ENCODE results near the gene ZSWIM6. TPM values are rescaled to one million over a fixed set of nuclear protein-coding genes. Genes with fewer than 3 reads are reported as not detected.

ZSWIM6 gene
- total and polyA plus RNA-seq, 4 experiments from 2014 or later = 0.23 to 11.3 (median 5.5) TPM

DNA sequence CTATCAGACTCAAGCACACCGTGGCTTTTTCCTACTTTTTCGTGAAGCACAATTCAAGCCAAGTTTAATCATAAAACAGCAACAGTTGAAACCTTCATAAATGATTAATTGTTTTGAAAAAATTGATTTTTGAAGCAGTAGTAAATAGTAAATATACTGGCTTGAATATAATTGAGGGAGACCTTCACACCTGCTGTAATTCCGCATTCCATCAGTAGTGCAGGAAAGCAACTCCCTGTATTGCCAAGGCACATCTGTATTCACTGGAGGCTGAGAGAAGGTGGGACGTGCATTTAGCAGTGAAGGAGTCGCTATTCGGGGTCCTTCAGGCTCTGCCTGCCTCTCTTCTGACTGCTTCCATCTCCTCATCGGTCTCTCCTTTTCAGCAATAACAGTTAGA is 203.8 kb downstream of the ZSWIM6 start:
- Histone ChIP-seq H3K9me3 (ENCODE audit: control insufficient read depth in 1 of 2, low read length in 2 of 2) (no peaks in the 10 kb centered on the region), H3K27ac (ENCODE audit: low read depth, low read length) (no peak overlapping the region), H3K36me3 (ENCODE audit: insufficient read depth, low read length) (no peaks in the 10 kb centered on the region), H3K27me3 (ENCODE audit: insufficient read depth, low read length) (no peaks in the 10 kb centered on the region), H3K4me1 (ENCODE audit: insufficient read depth, low read length) (peaks cover 12% of the 10 kb centered on the region), H3K4me3 (ENCODE audit: low read length in 2 of 2) (no peak overlapping the region)
- Mint-ChIP-seq H3K4me3 (no peak overlapping the region), H3K36me3 (peaks cover 72 to 74% of the 10 kb centered on the region in 2 donors), H3K27ac (peak overlapping the region in 1 of 7 donors; percentile 30), H3K9me3 (peaks cover 0 to 12% (median 9%) of the 10 kb centered on the region in 8 donors), H3K27me3 (no peaks in the 10 kb centered on the region), H3K4me1 (peaks cover 3 to 9% (median 5%) of the 10 kb centered on the region in 4 donors)
- intact Hi-C loops (cut with micrococcal nuclease) = no loop called here
- POLR2A ChIA-PET (ENCODE audit: partially characterized antibody) = no interaction called here
- CTCF ChIA-PET (ENCODE audit: partially characterized antibody) = no interaction called here
- DNase-seq = no peak

DNA sequence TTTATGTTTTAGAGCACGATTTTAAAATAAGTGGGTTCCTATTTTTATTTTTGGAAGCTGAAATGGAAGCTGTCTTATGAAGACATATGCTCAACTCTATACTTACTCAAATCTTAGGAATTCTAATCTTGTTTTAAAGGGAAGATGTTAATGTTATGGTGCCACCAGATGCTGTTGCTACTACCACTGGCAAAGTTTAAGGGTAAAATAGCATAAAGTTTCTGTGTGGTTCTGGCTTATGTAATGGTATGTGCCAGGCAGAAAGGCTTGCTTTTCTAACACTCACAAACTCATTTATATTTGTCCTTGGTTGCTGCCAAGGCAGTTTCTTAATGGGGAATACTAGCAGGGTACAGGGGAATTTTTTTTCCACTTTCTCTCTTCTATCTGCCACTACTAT is 204.9 kb downstream of the ZSWIM6 start:
- no peak overlapping the region for H3K4me3 Mint-ChIP-seq
- POLR2A ChIA-PET (ENCODE audit: partially characterized antibody) = interaction anchor here (0.7 kb wide), 1 partner anchor 474 kb away, joined by 3 read pairs; no protein-coding TSS in a partner anchor
- H3K27me3 Mint-ChIP-seq = no peaks in the 10 kb centered on the region
- no peak overlapping the region for H3K27ac Mint-ChIP-seq
- peaks cover 0 to 21% (median 9%) of the 10 kb centered on the region in 8 donors for H3K9me3 Mint-ChIP-seq
- peaks cover 3% of the 10 kb centered on the region for H3K36me3 ChIP-seq (ENCODE audit: insufficient read depth, low read length)
- no peak overlapping the region for H3K4me3 ChIP-seq (ENCODE audit: low read length in 2 of 2)
- no peak overlapping the region for H3K27ac ChIP-seq (ENCODE audit: low read depth, low read length)
- CTCF ChIA-PET (ENCODE audit: partially characterized antibody) = no interaction called here
- intact Hi-C loops (cut with micrococcal nuclease) = no loop called here
- peaks cover 72 to 74% of the 10 kb centered on the region in 2 donors for H3K36me3 Mint-ChIP-seq
- peaks cover 12% of the 10 kb centered on the region for H3K4me1 ChIP-seq (ENCODE audit: insufficient read depth, low read length)
- H3K27me3 ChIP-seq (ENCODE audit: insufficient read depth, low read length) = no peaks in the 10 kb centered on the region
- peaks cover 3 to 9% (median 5%) of the 10 kb centered on the region in 4 donors for H3K4me1 Mint-ChIP-seq
- no peaks in the 10 kb centered on the region for H3K9me3 ChIP-seq (ENCODE audit: control insufficient read depth in 1 of 2, low read length in 2 of 2)
- DNase-seq = no peak

DNA sequence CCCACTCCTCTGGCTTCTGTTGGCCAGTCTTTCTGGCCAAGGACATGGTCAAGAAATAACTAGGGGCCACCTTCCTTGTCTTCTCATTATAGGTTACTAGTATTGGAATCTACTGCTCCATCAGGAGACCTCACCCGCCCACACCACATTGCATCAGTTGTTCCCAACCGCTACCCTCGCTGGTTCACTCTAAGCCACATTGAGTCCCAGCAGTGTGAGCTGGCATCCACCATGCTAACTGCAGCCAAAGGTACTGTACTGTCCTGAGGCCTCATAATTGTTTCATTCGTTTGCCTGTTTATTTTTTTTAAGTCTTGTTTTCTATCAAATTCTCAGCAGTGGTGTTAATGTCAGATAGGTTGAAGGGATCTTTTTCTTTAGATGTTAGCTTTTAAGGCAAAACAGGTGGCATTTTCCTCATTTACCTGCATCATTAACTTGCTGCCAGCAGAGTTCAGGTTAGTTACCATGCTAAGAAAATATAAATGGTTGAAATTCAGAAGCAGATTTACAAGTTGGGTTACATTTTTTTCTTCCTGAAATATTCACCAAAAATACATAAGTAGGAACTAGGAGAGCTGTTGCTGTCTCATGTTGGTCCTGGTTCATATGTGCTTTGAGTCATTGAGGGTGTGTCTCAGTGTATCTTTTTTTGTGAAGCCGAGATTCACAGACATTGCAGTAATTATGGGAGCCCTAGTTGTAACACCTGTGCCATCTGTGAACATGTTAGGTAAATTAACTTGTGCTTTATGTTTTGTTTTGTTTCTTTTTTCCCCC is 206.9 kb downstream of the ZSWIM6 start:
- intact Hi-C loops (cut with micrococcal nuclease) = no loop called here
- H3K36me3 ChIP-seq (ENCODE audit: insufficient read depth, low read length) = peaks cover 19% of the 10 kb centered on the region
- POLR2A ChIA-PET (ENCODE audit: partially characterized antibody) = interaction anchor here (0.7 kb wide), 1 partner anchor 10 kb away, joined by 3 read pairs; no protein-coding TSS in a partner anchor

DNA sequence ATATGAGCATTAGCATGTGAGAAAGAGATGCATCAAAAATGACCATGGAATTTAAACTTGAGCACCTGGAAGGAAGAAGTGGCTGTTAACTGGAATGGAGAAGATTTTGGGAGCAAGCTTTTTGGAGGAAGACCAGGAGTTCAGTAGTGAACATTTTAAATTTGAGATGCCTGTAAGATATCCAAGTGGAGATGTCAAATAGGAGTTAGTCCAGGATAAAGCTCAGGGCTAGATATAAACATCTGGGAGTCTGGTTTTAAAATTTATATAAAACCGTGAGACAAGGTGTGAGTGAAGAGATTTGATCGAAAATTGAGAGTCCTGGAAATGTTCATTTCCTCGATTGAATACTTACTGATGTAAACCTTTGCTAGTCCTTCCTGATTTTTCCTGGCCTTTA is 217.5 kb downstream of the ZSWIM6 start:
- H3K4me3 ChIP-seq (ENCODE audit: low read length in 2 of 2) = no peak overlapping the region
- H3K36me3 ChIP-seq (ENCODE audit: insufficient read depth, low read length) = no peaks in the 10 kb centered on the region
- peaks cover 0 to 6% (median 0%) of the 10 kb centered on the region in 8 donors for H3K9me3 Mint-ChIP-seq
- H3K36me3 Mint-ChIP-seq = peaks cover 9 to 20% of the 10 kb centered on the region in 2 donors
- H3K27me3 ChIP-seq (ENCODE audit: insufficient read depth, low read length) = no peaks in the 10 kb centered on the region
- H3K4me3 Mint-ChIP-seq = no peak overlapping the region
- no peak overlapping the region for H3K27ac Mint-ChIP-seq
- no peaks in the 10 kb centered on the region for H3K27me3 Mint-ChIP-seq
- no peaks in the 10 kb centered on the region for H3K4me1 ChIP-seq (ENCODE audit: insufficient read depth, low read length)
- CTCF ChIA-PET (ENCODE audit: partially characterized antibody) = no interaction called here
- no peak overlapping the region for H3K27ac ChIP-seq (ENCODE audit: low read depth, low read length)
- POLR2A ChIA-PET (ENCODE audit: partially characterized antibody) = no interaction called here
- no peak for DNase-seq
- intact Hi-C loops (cut with micrococcal nuclease) = no loop called here
- H3K9me3 ChIP-seq (ENCODE audit: control insufficient read depth in 1 of 2, low read length in 2 of 2) = no peaks in the 10 kb centered on the region
- H3K4me1 Mint-ChIP-seq = no peaks in the 10 kb centered on the region

More for the DNA sequence above, 206.9 kb downstream of the ZSWIM6 start:
- Histone ChIP-seq H3K4me1 (ENCODE audit: insufficient read depth, low read length) (peaks cover 10% of the 10 kb centered on the region), H3K27ac (ENCODE audit: low read depth, low read length) (no peak overlapping the region), H3K9me3 (ENCODE audit: control insufficient read depth in 1 of 2, low read length in 2 of 2) (no peaks in the 10 kb centered on the region), H3K4me3 (ENCODE audit: low read length in 2 of 2) (no peak overlapping the region), H3K27me3 (ENCODE audit: insufficient read depth, low read length) (no peaks in the 10 kb centered on the region)
- no peak for DNase-seq
- no peaks in the 10 kb centered on the region for H3K27me3 Mint-ChIP-seq
- CTCF ChIA-PET (ENCODE audit: partially characterized antibody) = no interaction called here
- H3K27ac Mint-ChIP-seq = no peak overlapping the region
- peaks cover 75 to 77% of the 10 kb centered on the region in 2 donors for H3K36me3 Mint-ChIP-seq
- peaks cover 3 to 5% (median 5%) of the 10 kb centered on the region in 4 donors for H3K4me1 Mint-ChIP-seq
- H3K9me3 Mint-ChIP-seq = peaks cover 0 to 19% (median 8%) of the 10 kb centered on the region in 8 donors
- H3K4me3 Mint-ChIP-seq = no peak overlapping the region

DNA sequence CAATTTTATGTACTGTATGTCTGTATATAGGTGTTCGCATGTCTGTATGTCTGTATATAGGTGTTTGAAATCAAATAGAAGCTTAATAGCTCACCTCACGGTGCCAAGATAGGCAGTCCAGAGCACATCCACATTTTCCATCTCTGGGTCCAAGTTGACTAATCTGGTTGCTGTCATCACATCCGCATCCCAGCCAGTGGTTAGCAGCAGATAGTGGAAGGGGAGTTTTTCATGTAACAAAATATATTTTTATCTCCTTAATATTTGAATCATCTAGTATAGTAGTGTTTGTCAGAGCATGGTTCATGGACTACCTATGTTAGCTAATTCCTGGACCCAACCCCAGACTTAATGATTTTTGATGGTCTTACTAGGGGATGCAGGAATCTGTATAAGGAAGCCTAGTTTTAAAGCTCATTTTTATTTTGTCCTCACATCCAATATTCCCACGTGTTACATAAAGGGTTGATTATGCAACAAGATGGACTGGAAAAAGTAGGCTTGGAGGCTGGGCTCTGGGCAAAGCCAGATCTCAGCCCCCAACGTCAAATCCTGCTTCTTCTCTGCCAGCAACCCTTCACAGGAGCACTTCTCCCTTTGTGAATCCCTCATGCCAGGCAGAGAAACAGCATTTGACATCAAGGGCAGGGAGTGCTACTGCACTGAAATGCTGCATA is 219.7 kb downstream of the ZSWIM6 start:
- CTCF ChIA-PET (ENCODE audit: partially characterized antibody) = no interaction called here
- peaks cover 0 to 5% of the 10 kb centered on the region in 2 donors for H3K27me3 Mint-ChIP-seq
- POLR2A ChIA-PET (ENCODE audit: partially characterized antibody) = interaction anchor here (0.6 kb wide), 1 partner anchor 10 kb away, joined by 4 read pairs; no protein-coding TSS in a partner anchor

DNA sequence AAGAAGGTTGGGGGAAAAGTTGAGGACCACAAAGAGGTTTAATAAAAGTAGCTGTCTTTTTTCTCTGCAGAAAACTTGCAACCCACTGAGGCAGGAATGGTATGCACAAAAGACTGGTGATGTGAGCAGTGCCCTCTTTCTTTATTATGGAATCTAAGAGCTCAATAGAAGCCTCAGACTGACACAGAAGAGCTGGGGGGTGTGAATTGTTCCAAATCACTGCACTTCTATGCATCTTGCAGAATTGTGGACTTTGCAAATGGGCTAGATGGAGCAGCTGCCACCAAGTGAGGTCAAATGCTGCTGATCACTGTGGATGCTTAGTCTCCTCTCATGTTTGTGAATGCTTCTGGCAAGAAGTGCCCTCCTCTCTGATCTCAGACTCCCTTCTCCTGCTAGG is 227.1 kb downstream of the ZSWIM6 start:
- intact Hi-C loops (cut with micrococcal nuclease) = no loop called here
- ChIA-PET POLR2A (ENCODE audit: partially characterized antibody) (no interaction called here), CTCF (ENCODE audit: partially characterized antibody) (no interaction called here)
- Histone ChIP-seq H3K9me3 (ENCODE audit: control insufficient read depth in 1 of 2, low read length in 2 of 2) (no peaks in the 10 kb centered on the region), H3K36me3 (ENCODE audit: insufficient read depth, low read length) (no peaks in the 10 kb centered on the region), H3K4me3 (ENCODE audit: low read length in 2 of 2) (no peak overlapping the region), H3K27ac (ENCODE audit: low read depth, low read length) (no peak overlapping the region), H3K4me1 (ENCODE audit: insufficient read depth, low read length) (no peaks in the 10 kb centered on the region), H3K27me3 (ENCODE audit: insufficient read depth, low read length) (no peaks in the 10 kb centered on the region)
- Mint-ChIP-seq H3K4me3 (no peak overlapping the region), H3K9me3 (peaks cover 0 to 2% (median 0%) of the 10 kb centered on the region in 8 donors), H3K4me1 (no peaks in the 10 kb centered on the region), H3K36me3 (no peaks in the 10 kb centered on the region), H3K27ac (no peak overlapping the region), H3K27me3 (peaks cover 0 to 5% of the 10 kb centered on the region in 2 donors)
- no peak for DNase-seq

More for the DNA sequence above, 219.7 kb downstream of the ZSWIM6 start:
- Mint-ChIP-seq H3K4me3 (no peak overlapping the region), H3K27ac (no peak overlapping the region), H3K36me3 (peaks cover 3 to 9% of the 10 kb centered on the region in 2 donors), H3K9me3 (peaks cover 0 to 4% (median 0%) of the 10 kb centered on the region in 8 donors), H3K4me1 (no peaks in the 10 kb centered on the region)
- Histone ChIP-seq H3K9me3 (ENCODE audit: control insufficient read depth in 1 of 2, low read length in 2 of 2) (no peaks in the 10 kb centered on the region), H3K36me3 (ENCODE audit: insufficient read depth, low read length) (no peaks in the 10 kb centered on the region), H3K27ac (ENCODE audit: low read depth, low read length) (no peak overlapping the region), H3K4me1 (ENCODE audit: insufficient read depth, low read length) (no peaks in the 10 kb centered on the region), H3K4me3 (ENCODE audit: low read length in 2 of 2) (no peak overlapping the region), H3K27me3 (ENCODE audit: insufficient read depth, low read length) (no peaks in the 10 kb centered on the region)
- no peak for DNase-seq
- intact Hi-C loops (cut with micrococcal nuclease) = no loop called here

DNA sequence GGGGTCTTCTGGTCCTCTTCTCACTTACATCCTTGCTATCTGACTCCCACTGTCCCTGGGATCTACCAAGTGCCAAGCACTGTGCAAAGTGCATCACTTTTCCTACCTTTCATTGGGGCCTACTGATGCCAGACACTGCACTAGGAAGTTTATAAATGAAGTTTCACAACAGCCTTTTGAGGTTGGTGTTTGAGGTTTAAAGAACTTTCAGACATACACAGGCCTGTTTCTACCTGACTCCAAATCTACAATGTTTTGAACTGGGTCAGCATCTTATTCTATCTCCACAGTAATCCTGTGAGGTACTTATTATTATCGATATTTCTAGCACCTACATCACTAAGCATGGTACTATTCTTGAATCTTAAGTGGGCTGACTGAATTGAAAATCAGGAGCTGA is 227.7 kb downstream of the ZSWIM6 start:
- H3K27ac ChIP-seq (ENCODE audit: low read depth, low read length) = no peak overlapping the region
- no peak overlapping the region for H3K27ac Mint-ChIP-seq
- no peaks in the 10 kb centered on the region for H3K36me3 Mint-ChIP-seq
- intact Hi-C loops (cut with micrococcal nuclease) = no loop called here
- ChIA-PET POLR2A (ENCODE audit: partially characterized antibody) (no interaction called here), CTCF (ENCODE audit: partially characterized antibody) (no interaction called here)
- peaks cover 0 to 5% of the 10 kb centered on the region in 2 donors for H3K27me3 Mint-ChIP-seq
- H3K4me1 ChIP-seq (ENCODE audit: insufficient read depth, low read length) = no peaks in the 10 kb centered on the region
- H3K4me1 Mint-ChIP-seq = no peaks in the 10 kb centered on the region
- H3K36me3 ChIP-seq (ENCODE audit: insufficient read depth, low read length) = no peaks in the 10 kb centered on the region
- peaks cover 0 to 2% (median 0%) of the 10 kb centered on the region in 8 donors for H3K9me3 Mint-ChIP-seq
- H3K4me3 ChIP-seq (ENCODE audit: low read length in 2 of 2) = no peak overlapping the region
- no peak overlapping the region for H3K4me3 Mint-ChIP-seq
- no peaks in the 10 kb centered on the region for H3K9me3 ChIP-seq (ENCODE audit: control insufficient read depth in 1 of 2, low read length in 2 of 2)
- DNase-seq = no peak
- no peaks in the 10 kb centered on the region for H3K27me3 ChIP-seq (ENCODE audit: insufficient read depth, low read length)

Measured in CD4-positive, alpha-beta memory T cell (primary cell).